Kidney epithelial cell (primary cell): ENCODE results near the gene TMEM259. TPM values are rescaled to one million over a fixed set of nuclear protein-coding genes. Genes with fewer than 3 reads are reported as not detected.

Source experiments
- DNase-seq: peaks from one replicate; pipeline ENCODE4 v3.0.0-alpha.2; 2010; ENCODE audit warnings: low read depth
- H3K27me3 ChIP-seq: 2 replicates; pipeline ENCODE4 v1.6.0; 2011; ENCODE audit warnings: low read length; ENCODE audit not compliant: control insufficient read depth, insufficient read depth
- H3K36me3 ChIP-seq: 2 replicates; pipeline ENCODE4 v1.5.1; 2011; ENCODE audit warnings: low read length; ENCODE audit not compliant: control insufficient read depth, insufficient read depth
- H3K4me3 ChIP-seq: 2 replicates; pipeline ENCODE4 v1.5.1; 2011; ENCODE audit warnings: low read depth, mild to moderate bottlenecking, control low read depth, low read length
- total RNA-seq: library from RNA; depleted of rRNA; stranded (reverse); fragments of >200 nt; gene quantifications from 2 replicates; pipeline ENCODE4 v1.2.3, GENCODE V29; 2015
- TF ChIP-seq, protein P1 (sequence below): IDR thresholded peaks from 2 replicates; pipeline ENCODE4 v1.5.1; 2011; ENCODE audit warnings: mild to moderate bottlenecking, moderate library complexity, low read length, control low read depth, inconsistent platforms; ENCODE audit not compliant: insufficient read depth, poor library complexity, severe bottlenecking

Gene TMEM259
- total RNA-seq, 1 donor from 2014 or later = 204 TPM

DNA sequence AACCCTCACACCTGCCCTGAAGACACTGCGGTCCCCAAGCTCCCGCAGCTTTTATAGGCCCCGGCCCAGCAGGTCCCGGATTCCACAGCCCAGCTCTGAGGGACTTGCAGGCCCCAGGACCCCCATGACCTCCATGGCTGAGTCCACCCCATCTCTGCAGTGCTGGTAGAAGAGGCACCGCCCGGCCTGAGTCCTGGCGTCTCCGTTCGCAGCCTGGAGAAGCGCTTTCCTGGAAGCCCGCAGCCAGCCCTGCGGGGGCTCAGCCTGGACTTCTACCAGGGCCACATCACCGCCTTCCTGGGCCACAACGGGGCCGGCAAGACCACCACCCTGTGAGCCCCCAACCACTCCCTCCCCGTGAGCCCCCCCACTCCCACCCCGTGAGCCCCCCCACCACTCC, 28.2 kb upstream of the TMEM259 start:
- TF ChIP-seq, protein P1, sequence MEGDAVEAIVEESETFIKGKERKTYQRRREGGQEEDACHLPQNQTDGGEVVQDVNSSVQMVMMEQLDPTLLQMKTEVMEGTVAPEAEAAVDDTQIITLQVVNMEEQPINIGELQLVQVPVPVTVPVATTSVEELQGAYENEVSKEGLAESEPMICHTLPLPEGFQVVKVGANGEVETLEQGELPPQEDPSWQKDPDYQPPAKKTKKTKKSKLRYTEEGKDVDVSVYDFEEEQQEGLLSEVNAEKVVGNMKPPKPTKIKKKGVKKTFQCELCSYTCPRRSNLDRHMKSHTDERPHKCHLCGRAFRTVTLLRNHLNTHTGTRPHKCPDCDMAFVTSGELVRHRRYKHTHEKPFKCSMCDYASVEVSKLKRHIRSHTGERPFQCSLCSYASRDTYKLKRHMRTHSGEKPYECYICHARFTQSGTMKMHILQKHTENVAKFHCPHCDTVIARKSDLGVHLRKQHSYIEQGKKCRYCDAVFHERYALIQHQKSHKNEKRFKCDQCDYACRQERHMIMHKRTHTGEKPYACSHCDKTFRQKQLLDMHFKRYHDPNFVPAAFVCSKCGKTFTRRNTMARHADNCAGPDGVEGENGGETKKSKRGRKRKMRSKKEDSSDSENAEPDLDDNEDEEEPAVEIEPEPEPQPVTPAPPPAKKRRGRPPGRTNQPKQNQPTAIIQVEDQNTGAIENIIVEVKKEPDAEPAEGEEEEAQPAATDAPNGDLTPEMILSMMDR = no peak

DNA sequence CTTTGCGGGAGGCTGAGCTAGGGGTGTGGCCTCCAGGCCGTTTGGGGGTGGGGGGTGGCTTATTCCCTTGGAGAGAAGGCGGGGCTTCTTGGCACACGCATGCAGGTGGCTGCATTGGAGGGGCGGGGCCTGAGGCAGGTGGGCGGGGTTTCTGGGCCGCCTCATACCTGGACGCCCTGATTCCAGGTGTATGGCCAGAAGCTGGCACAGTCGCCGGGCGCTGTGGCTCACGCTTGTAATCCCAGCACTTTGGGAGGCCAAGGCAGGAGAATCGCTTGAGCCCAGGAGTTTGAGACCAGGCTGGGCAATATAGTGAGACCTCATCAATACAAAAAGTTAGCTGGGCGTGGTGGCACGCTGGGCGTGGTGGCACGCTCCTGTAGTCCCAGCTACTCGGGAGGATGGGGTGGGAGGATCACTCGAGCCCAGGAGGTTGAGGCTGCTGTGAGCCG, 26.8 kb upstream of the TMEM259 start:
- TF ChIP-seq, protein P1 = no peak
- no peaks in the 10 kb centered on the region for H3K36me3 ChIP-seq
- no peaks in the 10 kb centered on the region for H3K27me3 ChIP-seq
- H3K4me3 ChIP-seq = no peak overlapping the region
- DNase-seq = no peak

More for the DNA sequence above, 28.2 kb upstream of the TMEM259 start:
- Histone ChIP-seq H3K4me3 (no peak overlapping the region), H3K36me3 (no peaks in the 10 kb centered on the region), H3K27me3 (no peaks in the 10 kb centered on the region)
- DNase-seq = no peak

DNA sequence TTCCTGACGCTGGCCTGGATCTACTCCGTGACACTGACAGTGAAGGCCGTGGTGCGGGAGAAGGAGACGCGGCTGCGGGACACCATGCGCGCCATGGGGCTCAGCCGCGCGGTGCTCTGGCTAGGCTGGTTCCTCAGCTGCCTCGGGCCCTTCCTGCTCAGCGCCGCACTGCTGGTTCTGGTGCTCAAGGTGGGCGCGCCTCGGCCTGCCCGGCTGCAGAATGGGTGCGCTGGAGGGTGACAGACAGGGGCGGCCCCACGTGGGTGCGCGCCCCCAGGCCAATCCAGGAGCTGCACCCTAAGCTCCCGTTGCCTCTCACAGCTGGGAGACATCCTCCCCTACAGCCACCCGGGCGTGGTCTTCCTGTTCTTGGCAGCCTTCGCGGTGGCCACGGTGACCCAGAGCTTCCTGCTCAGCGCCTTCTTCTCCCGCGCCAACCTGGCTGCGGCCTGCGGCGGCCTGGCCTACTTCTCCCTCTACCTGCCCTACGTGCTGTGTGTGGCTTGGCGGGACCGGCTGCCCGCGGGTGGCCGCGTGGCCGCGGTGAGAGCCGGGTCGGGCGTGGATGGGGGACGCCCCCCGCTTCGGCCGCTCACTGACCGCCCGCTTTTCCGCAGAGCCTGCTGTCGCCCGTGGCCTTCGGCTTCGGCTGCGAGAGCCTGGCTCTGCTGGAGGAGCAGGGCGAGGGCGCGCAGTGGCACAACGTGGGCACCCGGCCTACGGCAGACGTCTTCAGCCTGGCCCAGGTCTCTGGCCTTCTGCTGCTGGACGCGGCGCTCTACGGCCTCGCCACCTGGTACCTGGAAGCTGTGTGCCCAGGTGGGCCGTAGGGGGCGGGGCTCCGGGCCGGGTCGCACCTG, 26.1 kb upstream of the TMEM259 start:
- TF ChIP-seq, protein P1 = no peak
- no peaks in the 10 kb centered on the region for H3K36me3 ChIP-seq
- no peak for DNase-seq
- H3K4me3 ChIP-seq = no peak overlapping the region
- no peaks in the 10 kb centered on the region for H3K27me3 ChIP-seq

DNA sequence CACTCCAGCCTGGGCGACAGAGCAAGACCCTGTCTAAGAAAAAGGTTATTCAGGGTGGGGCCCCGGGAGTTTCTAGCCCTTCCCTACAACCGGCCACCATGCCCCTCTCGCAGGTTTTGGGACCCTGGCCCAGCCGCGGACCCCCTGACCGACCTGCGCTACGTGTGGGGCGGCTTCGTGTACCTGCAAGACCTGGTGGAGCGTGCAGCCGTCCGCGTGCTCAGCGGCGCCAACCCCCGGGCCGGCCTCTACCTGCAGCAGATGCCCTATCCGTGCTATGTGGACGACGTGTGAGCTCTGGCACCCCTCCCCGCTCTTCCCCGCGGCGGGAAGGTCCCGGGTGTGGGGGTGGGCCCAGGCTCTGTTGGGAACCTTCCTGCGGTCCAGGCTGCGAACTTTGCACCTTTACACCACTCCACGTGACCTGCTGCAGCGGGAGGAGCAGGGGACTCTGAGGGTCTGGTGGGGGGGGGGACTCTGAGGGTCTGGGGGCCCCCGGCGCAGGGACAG, 25.2 kb upstream of the TMEM259 start:
- Histone ChIP-seq H3K36me3 (no peaks in the 10 kb centered on the region), H3K4me3 (no peak overlapping the region), H3K27me3 (no peaks in the 10 kb centered on the region)
- DNase-seq = no peak
- TF ChIP-seq, protein P1 = no peak

DNA sequence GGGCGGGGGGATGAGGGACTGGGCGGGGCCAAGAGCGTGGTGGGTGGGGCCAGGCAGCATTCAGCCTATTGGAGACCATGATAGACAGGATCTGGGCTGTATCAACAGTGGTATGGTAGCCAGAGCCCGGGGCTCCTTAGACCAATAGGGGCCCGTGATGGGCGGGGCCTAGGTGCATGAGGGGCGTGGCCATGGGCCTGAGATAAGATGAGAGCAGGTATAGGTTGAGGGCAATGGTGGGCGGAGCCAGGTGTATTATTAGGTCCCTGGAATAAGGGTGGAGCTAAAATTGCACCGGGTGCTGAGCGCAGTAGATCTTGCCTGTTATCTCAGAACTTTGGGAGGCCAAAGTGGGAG, 24.3 kb upstream of the TMEM259 start:
- Histone ChIP-seq H3K4me3 (no peak overlapping the region), H3K36me3 (no peaks in the 10 kb centered on the region), H3K27me3 (no peaks in the 10 kb centered on the region)
- TF ChIP-seq, protein P1 = no peak
- DNase-seq = no peak
